HG03139 (cell line): ENCODE results near the gene ARCN1.

Experiments used
- ATAC-seq: cut with Tn5 transposase; IDR thresholded peaks from one replicate; pipeline ENCODE4 v1.9.1; 2021; ENCODE audit not compliant: unreplicated experiment

ARCN1 gene

GRCh38 chr11:118572061-118572980 is at the start of gene ARCN1:
ARCN1 (plus strand) TSS chr11:118572409; CDS start chr11:118572548, 139 bp downstream.
- ATAC-seq: peak; percentile 55

- no peak for ATAC-seq
Observed at GRCh38 chr11:118522571-118523072, 49.6 kb upstream of the ARCN1 start.

GRCh38 chr11:118524356-118524755 is 47.9 kb upstream of the ARCN1 start:
- ATAC-seq: no peak

- ATAC-seq: no peak
Observed at GRCh38 chr11:118524757-118525470, 47.3 kb upstream of the ARCN1 start.

GRCh38 chr11:118526688-118527087 is 45.5 kb upstream of the ARCN1 start:
- no peak for ATAC-seq

GRCh38 chr11:118527109-118527508 is 45.1 kb upstream of the ARCN1 start, which contains the start of gene TTC36:
TTC36 (plus strand) TSS chr11:118527474; CDS start chr11:118527495, 21 bp downstream.
- no peak for ATAC-seq

- no peak for ATAC-seq
Observed at GRCh38 chr11:118528511-118528910, 43.7 kb upstream of the ARCN1 start.

- no peak for ATAC-seq
Observed at GRCh38 chr11:118529584-118530175, 42.5 kb upstream of the ARCN1 start.

- ATAC-seq: no peak
Observed at GRCh38 chr11:118530180-118530682, 42.0 kb upstream of the ARCN1 start.

- ATAC-seq: peak; percentile 68
Observed at GRCh38 chr11:118530683-118531596, 41.3 kb upstream of the ARCN1 start, which contains the start of gene TMEM25. TMEM25 (plus strand) TSS chr11:118531192; CDS start chr11:118531802, 610 bp downstream.

- ATAC-seq: no peak
Observed at GRCh38 chr11:118531597-118532084, 40.6 kb upstream of the ARCN1 start.

- ATAC-seq: no peak
Observed at GRCh38 chr11:118532091-118532490, 40.1 kb upstream of the ARCN1 start.

- ATAC-seq: no peak
Observed at GRCh38 chr11:118532852-118533768, 39.1 kb upstream of the ARCN1 start.

GRCh38 chr11:118533769-118534729 is 38.2 kb upstream of the ARCN1 start:
- ATAC-seq: no peak

GRCh38 chr11:118535261-118535660 is 36.9 kb upstream of the ARCN1 start:
- ATAC-seq: no peak

GRCh38 chr11:118536726-118537125 is 35.5 kb upstream of the ARCN1 start:
- no peak for ATAC-seq

GRCh38 chr11:118537409-118537980 is 34.7 kb upstream of the ARCN1 start:
- ATAC-seq: no peak
